ENCODE data around the gene SLC2A8.

DNA sequence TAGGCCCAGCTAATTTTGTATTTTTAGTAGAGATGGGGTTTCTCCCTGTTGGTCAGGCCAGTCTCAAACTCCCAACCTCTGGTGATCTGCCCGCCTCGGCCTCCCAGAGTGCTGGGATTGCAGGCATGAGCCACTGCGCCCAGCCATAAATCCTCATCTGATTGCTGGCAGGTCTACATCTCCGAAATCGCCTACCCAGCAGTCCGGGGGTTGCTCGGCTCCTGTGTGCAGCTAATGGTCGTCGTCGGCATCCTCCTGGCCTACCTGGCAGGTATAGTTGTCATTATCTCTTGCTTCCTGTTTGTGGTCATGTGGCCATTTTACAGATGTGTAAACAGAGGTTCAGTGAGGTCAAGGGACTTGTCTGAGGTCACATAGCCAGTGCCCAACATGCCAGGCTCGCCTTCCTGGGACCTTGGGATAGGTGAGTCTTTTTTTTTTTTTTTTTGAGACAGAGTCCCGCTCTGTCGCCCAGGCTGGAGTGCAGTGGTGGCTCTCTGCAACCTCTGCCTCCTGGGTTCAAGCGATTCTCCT, 2.8 kb downstream of the SLC2A8 start:
- TF ChIP-seq, protein P1, sequence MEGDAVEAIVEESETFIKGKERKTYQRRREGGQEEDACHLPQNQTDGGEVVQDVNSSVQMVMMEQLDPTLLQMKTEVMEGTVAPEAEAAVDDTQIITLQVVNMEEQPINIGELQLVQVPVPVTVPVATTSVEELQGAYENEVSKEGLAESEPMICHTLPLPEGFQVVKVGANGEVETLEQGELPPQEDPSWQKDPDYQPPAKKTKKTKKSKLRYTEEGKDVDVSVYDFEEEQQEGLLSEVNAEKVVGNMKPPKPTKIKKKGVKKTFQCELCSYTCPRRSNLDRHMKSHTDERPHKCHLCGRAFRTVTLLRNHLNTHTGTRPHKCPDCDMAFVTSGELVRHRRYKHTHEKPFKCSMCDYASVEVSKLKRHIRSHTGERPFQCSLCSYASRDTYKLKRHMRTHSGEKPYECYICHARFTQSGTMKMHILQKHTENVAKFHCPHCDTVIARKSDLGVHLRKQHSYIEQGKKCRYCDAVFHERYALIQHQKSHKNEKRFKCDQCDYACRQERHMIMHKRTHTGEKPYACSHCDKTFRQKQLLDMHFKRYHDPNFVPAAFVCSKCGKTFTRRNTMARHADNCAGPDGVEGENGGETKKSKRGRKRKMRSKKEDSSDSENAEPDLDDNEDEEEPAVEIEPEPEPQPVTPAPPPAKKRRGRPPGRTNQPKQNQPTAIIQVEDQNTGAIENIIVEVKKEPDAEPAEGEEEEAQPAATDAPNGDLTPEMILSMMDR (IDR thresholded peaks at IDR 0.05): no peak
- no peak for TF ChIP-seq POLR2A (IDR thresholded peaks at IDR 0.05)
